Fibroblast of peridontal ligament (primary cell): ENCODE results near the gene SMU1.
"Not testable (repeated sequence)": the region's sequence is repeated elsewhere in the genome, so short reads cannot be mapped to it uniquely, and the experiment has no call there.

Experiments
- DNase-seq: peaks from one replicate; pipeline ENCODE4 v3.0.0-alpha.2; 2010; ENCODE audit errors: extremely low read depth

Gene SMU1

DNA sequence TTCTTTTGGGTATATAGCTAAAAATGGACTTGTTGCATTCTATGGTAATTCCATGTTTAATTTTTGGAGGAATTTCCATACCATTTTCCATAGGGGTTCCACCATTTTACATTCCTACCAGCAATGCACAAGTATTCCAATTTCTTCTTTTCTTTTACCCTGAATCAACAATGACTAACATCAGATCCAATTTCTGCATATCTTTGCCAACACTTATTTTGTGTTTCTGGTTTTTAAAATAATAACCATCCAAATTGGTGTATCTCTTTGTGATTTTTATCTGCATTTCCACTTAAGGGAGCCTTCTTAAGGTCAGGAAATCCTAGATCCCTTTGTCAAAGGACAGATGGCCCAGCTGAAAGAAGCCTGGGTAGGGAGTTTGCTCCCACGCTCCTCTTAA lies 29.5 kb upstream of the SMU1 start:
- peak; percentile 59 for DNase-seq

DNA sequence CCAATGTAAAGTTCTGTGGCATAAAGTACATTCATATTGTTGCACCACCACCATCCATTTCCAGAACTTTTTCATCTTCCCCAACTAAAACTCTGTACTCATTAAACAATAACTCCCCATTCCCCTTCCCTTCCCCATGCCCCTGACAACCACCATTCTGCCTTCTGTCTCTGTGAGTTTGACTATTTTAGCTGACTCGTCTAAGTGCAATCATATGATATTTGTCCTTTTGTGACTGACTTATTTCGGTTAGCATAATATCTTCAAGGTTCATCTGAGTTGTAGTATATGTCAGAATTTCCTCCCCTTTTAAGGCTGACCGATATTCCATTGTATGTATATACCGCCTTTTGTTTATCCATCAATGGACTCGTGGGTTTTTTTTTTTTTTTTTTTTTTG lies 29.0 kb upstream of the SMU1 start:
- DNase-seq: no peak

GRCh38 chr9:33104401-33104800 lies 27.9 kb upstream of the SMU1 start:
- no peak for DNase-seq

DNA sequence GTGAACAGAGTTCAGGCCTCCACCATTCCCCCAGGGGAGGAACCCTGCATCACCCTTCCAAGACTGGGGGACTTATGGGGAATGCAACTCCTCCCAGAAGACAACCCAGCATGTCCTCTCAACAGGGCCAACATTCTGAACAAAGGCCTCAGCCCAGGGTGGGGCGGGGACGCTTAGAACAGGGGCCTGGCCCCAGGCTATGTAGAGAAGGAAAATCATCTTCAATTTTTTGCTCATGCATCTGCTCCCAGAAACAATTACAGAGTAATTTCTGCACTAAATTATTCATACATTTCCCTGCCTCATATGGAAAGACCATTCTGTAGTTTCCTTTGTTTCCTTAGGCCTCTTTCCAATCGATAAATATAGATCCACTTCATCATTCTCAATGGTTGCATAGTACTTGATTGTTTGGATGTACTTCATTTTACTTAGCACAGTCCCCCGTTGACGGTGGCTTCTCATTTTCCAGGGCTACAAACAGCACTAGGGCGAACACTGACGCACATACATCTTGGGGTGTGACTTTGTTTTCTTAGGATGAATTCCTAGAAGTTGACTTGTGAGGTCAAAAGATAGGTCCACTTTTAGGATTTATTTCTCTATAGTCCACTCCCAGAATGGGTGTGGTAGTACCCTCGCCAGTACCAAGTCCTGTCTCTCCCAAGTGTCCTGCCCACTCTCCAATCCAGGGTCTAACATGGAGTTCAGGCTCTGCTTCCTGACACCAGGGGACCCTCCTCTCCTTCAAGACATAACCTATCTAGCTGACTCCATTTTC lies 27.2 kb upstream of the SMU1 start:
- DNase-seq: peak; percentile 60

- no peak for DNase-seq
These were observed 26.2 kb upstream of the SMU1 start for GRCh38 chr9:33102551-33103210.

DNA sequence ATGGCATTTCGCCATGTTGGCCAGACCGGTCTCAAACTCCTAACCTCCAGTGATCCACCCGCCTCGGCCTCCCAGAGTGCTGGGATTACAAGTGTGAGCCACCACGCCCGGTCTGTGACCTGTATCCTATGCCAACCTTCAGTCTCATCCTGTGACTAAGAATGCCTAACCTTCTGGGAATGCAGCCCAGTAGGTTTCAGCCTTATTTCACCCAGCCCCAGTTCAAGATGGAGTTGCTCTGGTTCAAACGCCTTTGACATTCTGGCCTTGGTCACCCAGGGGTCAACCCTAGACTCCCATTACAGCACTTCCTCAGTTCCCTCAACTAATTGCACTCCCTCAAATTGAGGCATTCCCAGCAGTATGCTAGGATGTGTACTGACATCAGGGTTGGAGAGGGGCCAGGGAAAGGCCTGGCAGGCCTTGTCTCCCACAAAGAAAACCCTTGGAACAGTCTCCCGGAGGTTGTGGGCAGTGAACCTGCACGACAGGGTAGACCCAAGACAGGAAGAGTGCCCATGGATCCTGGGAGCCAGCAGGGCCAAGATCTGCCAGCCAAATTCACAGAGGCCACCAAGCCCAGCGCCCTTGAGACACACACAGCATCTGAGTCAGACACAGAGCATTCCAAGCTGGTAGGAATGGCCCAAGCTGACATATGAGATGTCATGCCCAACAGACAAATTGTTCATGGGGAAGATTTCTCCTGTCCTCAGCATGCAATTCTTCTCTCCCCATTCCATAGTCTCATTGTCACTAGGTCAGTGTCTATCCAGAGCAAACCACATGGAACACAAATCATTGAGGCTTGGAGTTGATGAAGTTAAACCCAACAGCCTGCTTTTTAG lies 24.9 kb upstream of the SMU1 start:
- peak; percentile 70 for DNase-seq

DNA sequence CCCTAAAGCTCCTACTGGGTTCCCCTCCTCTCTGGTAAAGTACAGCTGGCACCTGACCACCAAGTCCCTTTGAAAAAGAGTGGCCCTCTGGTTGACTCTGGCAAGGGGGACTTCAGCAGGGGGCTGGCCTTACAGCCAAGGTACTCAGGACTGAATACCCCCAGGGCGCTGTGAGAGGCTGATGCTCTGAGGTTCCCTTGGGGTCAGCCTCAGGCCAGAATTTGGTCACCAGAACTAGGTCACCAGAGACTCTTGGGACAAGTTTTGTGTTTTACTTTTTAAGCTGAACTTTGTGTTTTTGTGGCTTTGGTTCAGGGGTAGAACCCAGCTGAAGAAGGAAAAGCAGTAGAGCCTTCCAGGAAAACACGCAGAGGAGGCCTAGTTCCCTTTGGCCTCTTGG lies 23.3 kb upstream of the SMU1 start:
- no peak for DNase-seq

DNA sequence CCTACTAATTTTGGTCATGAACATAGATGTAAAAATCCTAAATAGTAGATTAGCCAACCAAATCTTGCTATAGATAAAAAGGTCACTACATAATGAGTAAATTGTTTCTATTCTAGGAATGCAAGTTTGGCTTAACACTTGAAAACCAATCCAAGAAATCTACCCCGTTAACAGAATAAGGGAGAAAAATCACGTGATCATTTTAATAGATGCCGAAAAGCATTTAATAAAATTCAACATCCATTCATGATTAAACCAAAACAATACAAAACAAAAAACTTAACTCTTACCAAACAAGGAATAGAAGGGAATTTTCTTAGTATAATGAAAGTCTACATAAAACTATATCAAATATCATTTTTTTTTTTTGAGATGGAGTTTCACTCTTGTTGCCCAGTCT lies 20.7 kb upstream of the SMU1 start:
- no peak for DNase-seq

DNA sequence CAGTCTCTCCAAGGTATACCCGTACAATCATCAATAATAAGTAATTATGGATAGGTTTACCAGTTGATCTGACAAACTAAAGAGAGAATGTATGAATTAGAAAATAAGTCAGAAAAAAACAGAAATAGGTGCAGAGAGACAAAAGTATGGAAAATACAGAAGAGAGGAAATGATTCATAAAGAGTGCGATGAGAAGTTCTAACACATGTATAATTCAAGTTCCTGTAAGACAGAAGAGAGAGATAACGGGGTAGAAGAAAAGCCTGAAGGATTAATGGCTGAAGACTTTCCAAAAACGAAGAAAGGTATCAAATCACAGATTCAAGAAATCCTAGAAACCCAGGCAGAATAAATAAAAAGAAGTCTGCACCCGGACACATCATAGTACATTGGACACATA lies 16.2 kb upstream of the SMU1 start:
- no peak for DNase-seq

DNA sequence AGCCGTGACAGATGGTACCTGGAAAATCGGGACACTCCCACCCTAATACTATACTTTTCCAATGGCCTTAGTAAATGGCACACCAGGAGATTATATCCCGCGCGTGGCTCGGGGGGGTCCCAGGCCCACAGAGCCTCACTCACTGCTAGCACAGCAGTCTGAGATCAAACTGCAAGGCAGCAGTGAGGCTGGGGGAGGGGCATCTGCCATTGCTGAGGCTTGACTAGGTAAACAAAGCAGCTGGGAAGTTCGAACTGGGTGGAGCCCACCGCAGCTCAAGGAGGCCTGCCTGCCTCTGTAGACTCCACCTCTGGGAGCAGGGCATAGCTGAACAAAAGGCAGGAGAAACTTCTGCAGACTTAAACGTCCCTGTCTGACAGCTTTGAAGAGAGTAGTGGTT lies 9.2 kb upstream of the SMU1 start:
- not testable (repeated sequence) for DNase-seq

DNA sequence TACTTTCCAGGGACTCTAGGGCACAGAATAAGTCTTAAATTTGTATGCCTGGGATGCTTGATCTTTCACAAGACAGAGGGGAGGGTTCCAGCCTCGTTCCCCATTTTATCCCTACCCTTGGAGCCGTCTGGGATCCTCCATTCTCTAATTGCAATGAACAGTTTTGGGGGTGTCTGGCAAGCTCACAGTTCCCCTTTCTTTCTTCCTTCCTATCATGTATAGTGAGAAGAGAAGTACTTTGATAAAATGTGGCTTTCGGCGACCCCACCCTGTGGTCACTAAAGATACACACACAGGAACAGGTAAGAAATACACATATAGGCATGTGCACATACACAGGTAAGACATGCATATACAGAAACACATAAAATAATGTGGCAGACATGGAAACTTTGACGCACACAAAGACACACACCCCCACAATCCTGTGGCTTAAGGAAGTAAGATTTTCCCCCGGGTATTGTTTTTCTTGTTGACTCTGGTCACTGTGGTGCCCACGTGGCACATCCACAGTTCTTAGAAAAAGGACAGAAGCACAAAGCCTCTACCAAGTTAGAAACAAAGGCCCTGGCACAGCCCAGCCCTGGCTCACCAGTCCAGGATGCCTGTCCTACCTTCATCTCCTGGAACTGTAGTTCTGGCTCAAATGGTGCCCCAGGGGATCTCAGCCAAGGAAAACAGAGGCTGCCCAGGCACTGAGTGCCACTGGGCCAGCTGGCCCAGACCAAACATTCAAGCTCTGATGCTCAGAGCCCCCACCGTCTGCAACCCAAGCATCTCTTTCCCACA lies 6.3 kb upstream of the SMU1 start:
- no peak for DNase-seq

DNA sequence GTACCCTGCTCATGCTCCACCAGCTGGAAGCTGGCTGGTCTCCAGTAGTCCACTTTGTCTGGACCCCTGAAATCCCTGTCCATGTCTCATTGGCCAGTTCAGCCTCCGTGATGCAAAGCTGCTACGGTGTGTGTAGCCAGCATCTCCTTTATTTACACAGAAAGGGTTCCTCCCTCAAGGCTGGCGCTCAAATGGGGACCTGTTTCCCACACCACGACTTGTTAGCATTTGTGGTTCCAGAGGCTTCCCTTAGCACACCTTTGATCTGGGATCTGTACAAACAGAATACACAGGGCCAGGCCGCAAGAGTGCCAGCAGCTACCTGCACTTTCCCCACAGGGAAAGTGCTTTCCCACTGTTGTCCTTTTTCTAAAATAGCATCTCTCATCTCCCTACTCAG lies 5.7 kb upstream of the SMU1 start:
- DNase-seq: no peak

- peak; percentile 96 for DNase-seq
These were observed 4.8 kb upstream of the SMU1 start for GRCh38 chr9:33081128-33081851.

- peak; percentile 38 for DNase-seq
These were observed 4.1 kb upstream of the SMU1 start for GRCh38 chr9:33080534-33080933.

GRCh38 chr9:33068991-33069390 lies 7.5 kb downstream of the SMU1 start:
- DNase-seq: no peak

- DNase-seq: no peak
These were observed 11.1 kb downstream of the SMU1 start for GRCh38 chr9:33065157-33066076.

DNA sequence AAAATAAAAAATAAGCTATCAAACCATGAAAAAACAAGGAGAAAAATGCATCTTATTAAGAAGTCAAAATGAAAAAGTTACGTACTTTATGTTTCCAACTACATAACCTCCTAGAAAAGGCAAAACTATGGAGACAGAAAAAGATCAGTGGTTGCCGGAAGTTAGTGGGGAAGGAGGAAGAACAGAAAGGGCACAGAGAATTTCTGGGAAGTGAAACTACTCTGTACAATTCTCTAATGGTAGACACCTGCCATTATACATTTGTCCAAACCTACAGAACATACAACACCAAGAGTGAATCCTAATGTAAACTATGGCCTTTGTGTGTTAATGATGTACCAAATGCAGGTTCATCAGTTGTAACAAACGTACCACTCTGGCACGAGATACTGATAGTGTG lies 25.3 kb downstream of the SMU1 start:
- no peak for DNase-seq

- no peak for DNase-seq
These were observed 26.7 kb downstream of the SMU1 start for GRCh38 chr9:33049680-33050361.

GRCh38 chr9:33048054-33048465 lies 28.4 kb downstream of the SMU1 start:
- no peak for DNase-seq
